Measurements from ENCODE around the gene INHBE. TPM values are rescaled to one million over a fixed set of nuclear protein-coding genes. Genes with fewer than 3 reads are reported as not detected.

INHBE gene
- total RNA-seq, 4 donors from 2014 or later = not detected

GRCh38 chr12:57461276-57461916, 6.3 kb downstream of the INHBE start:
- Histone ChIP-seq H3K9me3 (no peaks in the 10 kb centered on the region), H3K4me1 (peaks cover 3 to 11% of the 10 kb centered on the region in 2 donors), H3K27ac (peak overlapping the region; percentile 88 to 89), H3K4me3 (peak overlapping the region; percentile 51 to 59), H3K27me3 (no peaks in the 10 kb centered on the region), H3K36me3 (no peaks in the 10 kb centered on the region)
- peak; percentile 74 to 78 for DNase-seq
- intact Hi-C loops (cut with DNase I; ENCODE audit: low total_unique reads) = no loop called here
- TF ChIP-seq CTCF (IDR thresholded peaks at IDR 0.05) = no peak
- no peak for TF ChIP-seq POLR2A (IDR thresholded peaks at IDR 0.05)

GRCh38 chr12:57461917-57462250, 6.8 kb downstream of the INHBE start:
- H3K36me3 ChIP-seq = no peaks in the 10 kb centered on the region
- no peak for DNase-seq
- no peaks in the 10 kb centered on the region for H3K9me3 ChIP-seq
- peak overlapping the region; percentile 88 to 89 for H3K27ac ChIP-seq
- no peaks in the 10 kb centered on the region for H3K27me3 ChIP-seq
- TF ChIP-seq POLR2A (IDR thresholded peaks at IDR 0.05) = no peak
- TF ChIP-seq CTCF (IDR thresholded peaks at IDR 0.05) = no peak
- intact Hi-C loops (cut with DNase I; ENCODE audit: low total_unique reads) = no loop called here
- H3K4me3 ChIP-seq = peak overlapping the region; percentile 51 to 59
- H3K4me1 ChIP-seq = peaks cover 3 to 11% of the 10 kb centered on the region in 2 donors

- H3K27ac ChIP-seq = peak overlapping the region; percentile 88 to 89
- H3K36me3 ChIP-seq = no peaks in the 10 kb centered on the region
- intact Hi-C loops (cut with DNase I; ENCODE audit: low total_unique reads) = no loop called here
- peaks cover 3 to 11% of the 10 kb centered on the region in 2 donors for H3K4me1 ChIP-seq
- no peaks in the 10 kb centered on the region for H3K9me3 ChIP-seq
- no peaks in the 10 kb centered on the region for H3K27me3 ChIP-seq
- peak; percentile 89 to 90 for DNase-seq
- TF ChIP-seq POLR2A (IDR thresholded peaks at IDR 0.05) (peak in 1 of 2 donors; percentile 38), CTCF (IDR thresholded peaks at IDR 0.05) (peak; percentile 85 to 96 (median 94))
- peak overlapping the region; percentile 51 to 59 for H3K4me3 ChIP-seq
These were observed 7.3 kb downstream of the INHBE start for GRCh38 chr12:57462251-57462911.

- H3K4me3 ChIP-seq = no peak overlapping the region
- peak overlapping the region; percentile 88 to 89 for H3K27ac ChIP-seq
- H3K27me3 ChIP-seq = no peaks in the 10 kb centered on the region
- no peaks in the 10 kb centered on the region for H3K36me3 ChIP-seq
- DNase-seq = no peak
- no peaks in the 10 kb centered on the region for H3K9me3 ChIP-seq
- TF ChIP-seq CTCF (IDR thresholded peaks at IDR 0.05) (no peak), POLR2A (IDR thresholded peaks at IDR 0.05) (no peak)
- intact Hi-C loops (cut with DNase I; ENCODE audit: low total_unique reads) = no loop called here
- peaks cover 3 to 11% of the 10 kb centered on the region in 2 donors for H3K4me1 ChIP-seq
These were observed 7.8 kb downstream of the INHBE start for GRCh38 chr12:57462912-57463253.

- TF ChIP-seq POLR2A (IDR thresholded peaks at IDR 0.05) = no peak
- no peak for TF ChIP-seq CTCF (IDR thresholded peaks at IDR 0.05)
- H3K4me1 ChIP-seq = peaks cover 3 to 11% of the 10 kb centered on the region in 2 donors
- intact Hi-C loops (cut with DNase I; ENCODE audit: low total_unique reads) = no loop called here
These were observed 9.5 kb downstream of the INHBE start for GRCh38 chr12:57464569-57464968.

More at GRCh38 chr12:57464569-57464968, 9.5 kb downstream of the INHBE start:
- Histone ChIP-seq H3K4me3 (no peak overlapping the region), H3K9me3 (no peaks in the 10 kb centered on the region), H3K27me3 (no peaks in the 10 kb centered on the region), H3K27ac (no peak overlapping the region), H3K36me3 (no peaks in the 10 kb centered on the region)
- DNase-seq = no peak

Measured in uterus (tissue), 4 donors.